ENCODE data around the gene HAGH.
A peak's percentile ranks its signal among the peaks of the same experiment; 100 is the strongest.

HAGH gene

DNA sequence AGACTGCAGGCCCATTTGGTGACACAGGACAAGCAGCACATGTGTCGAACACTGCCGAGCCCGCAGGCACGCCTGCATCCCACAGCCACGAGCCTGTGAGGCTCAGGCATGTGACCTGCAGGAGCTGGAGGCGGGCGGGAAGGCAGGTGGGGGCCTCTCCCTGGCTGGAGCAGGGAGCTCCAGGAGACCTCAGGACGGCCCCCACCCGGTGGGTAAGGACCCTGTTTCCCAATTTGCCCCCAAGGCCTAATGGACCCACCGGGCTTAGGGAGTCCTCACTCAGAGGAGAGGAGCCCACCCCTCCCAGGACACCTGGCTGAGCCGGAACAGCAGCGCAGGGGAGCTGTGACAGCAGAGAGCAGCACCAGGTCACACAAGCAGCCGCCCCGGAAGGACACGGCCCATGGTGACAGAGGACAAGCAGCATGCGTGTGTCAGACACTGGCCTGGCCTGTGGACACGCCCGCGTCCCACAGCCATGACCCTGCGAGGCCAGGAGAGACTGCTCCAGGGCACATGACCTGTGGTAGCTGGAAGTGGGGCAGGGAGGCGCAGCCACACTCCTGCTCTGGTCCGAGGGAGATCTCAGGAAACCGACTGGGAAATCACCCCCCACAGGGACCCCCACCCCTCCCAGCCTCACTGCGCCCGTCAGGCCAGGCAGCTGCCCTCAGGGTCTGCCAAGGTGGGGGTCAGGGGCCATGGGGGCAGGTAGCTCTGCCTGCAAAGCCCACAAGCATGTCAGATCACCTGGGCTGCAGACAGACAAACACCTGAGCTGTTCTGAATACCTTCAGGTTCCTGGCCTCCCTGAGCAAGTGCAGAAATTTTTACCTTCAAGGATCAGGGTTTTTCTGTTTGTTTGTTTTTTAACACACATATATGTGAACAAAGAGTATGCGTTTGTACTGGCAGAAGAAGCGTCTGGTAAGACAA is 46.6 kb downstream of the HAGH start:
- Histone ChIP-seq H3K36me3 (ENCODE audit: control insufficient read depth in 1 of 2, insufficient read depth in 2 of 2, low read length in 2 of 2) (peaks cover 48 to 57% of the 10 kb centered on the region in 2 experiments), H2BK120ac (ENCODE audit: insufficient read depth, low read length, poor library complexity) (no peak overlapping the region), H3K4me2 (ENCODE audit: low read length) (no peak overlapping the region), H4K8ac (ENCODE audit: low read depth, low read length) (no peak overlapping the region), H3K27me3 (ENCODE audit: insufficient read depth, low read length) (no peaks in the 10 kb centered on the region), H2AK5ac (ENCODE audit: low read length) (no peak overlapping the region), H3K27ac (ENCODE audit: low read depth, low read length) (no peak overlapping the region), H3K23ac (ENCODE audit: low read length) (no peak overlapping the region), H3K14ac (ENCODE audit: low read length) (no peak overlapping the region), H3K79me1 (ENCODE audit: low read length) (no peaks in the 10 kb centered on the region), H3K4me1 (ENCODE audit: control insufficient read depth in 1 of 2, insufficient read depth in 2 of 2, low read length in 2 of 2) (peaks cover 8 to 21% of the 10 kb centered on the region in 2 experiments), H2BK12ac (ENCODE audit: low read length) (no peak overlapping the region), H3K4ac (ENCODE audit: low read depth, low read length) (no peak overlapping the region), H2BK5ac (ENCODE audit: low read depth, low read length, poor library complexity) (no peak overlapping the region), H3K79me2 (ENCODE audit: control insufficient read depth, insufficient read depth, low read length, poor library complexity) (peaks cover 4% of the 10 kb centered on the region), H4K91ac (ENCODE audit: low read depth, low read length) (no peak overlapping the region), H4K12ac (ENCODE audit: low read depth, low read length) (no peak overlapping the region), H3K9ac (ENCODE audit: low read length) (no peak overlapping the region), H3K4me3 (ENCODE audit: low read depth, low read length) (no peak overlapping the region), H2AFZ (ENCODE audit: insufficient read depth, low read length, poor library complexity) (no peak overlapping the region), H3K9me3 (ENCODE audit: insufficient read depth, low read depth, low read length) (no peaks in the 10 kb centered on the region), H3K18ac (ENCODE audit: low read length) (peak overlapping the region; percentile 14)
- no CpG with 5 or more reads among the region's 27 CpGs for WGBS (ENCODE audit: extremely low coverage, insufficient coverage, insufficient read length)
- peak; percentile 90 for DNase-seq

- Histone ChIP-seq H3K27ac (ENCODE audit: low read depth, low read length) (peak overlapping the region; percentile 2), H3K79me2 (ENCODE audit: control insufficient read depth, insufficient read depth, low read length, poor library complexity) (peaks cover 4% of the 10 kb centered on the region), H2AK5ac (ENCODE audit: low read length) (no peak overlapping the region), H3K23ac (ENCODE audit: low read length) (no peak overlapping the region), H3K9me3 (ENCODE audit: insufficient read depth, low read depth, low read length) (no peaks in the 10 kb centered on the region), H3K4me1 (ENCODE audit: control insufficient read depth in 1 of 2, insufficient read depth in 2 of 2, low read length in 2 of 2) (peaks cover 10 to 21% of the 10 kb centered on the region in 2 experiments), H2BK120ac (ENCODE audit: insufficient read depth, low read length, poor library complexity) (no peak overlapping the region), H2AFZ (ENCODE audit: insufficient read depth, low read length, poor library complexity) (no peak overlapping the region), H2BK12ac (ENCODE audit: low read length) (no peak overlapping the region), H4K12ac (ENCODE audit: low read depth, low read length) (no peak overlapping the region), H3K4ac (ENCODE audit: low read depth, low read length) (no peak overlapping the region), H3K18ac (ENCODE audit: low read length) (no peak overlapping the region), H4K8ac (ENCODE audit: low read depth, low read length) (no peak overlapping the region), H2BK5ac (ENCODE audit: low read depth, low read length, poor library complexity) (no peak overlapping the region), H3K27me3 (ENCODE audit: insufficient read depth, low read length) (no peaks in the 10 kb centered on the region), H3K4me3 (ENCODE audit: low read depth, low read length) (no peak overlapping the region), H3K9ac (ENCODE audit: low read length) (no peak overlapping the region), H3K79me1 (ENCODE audit: low read length) (no peaks in the 10 kb centered on the region), H3K4me2 (ENCODE audit: low read length) (no peak overlapping the region), H4K91ac (ENCODE audit: low read depth, low read length) (no peak overlapping the region), H3K14ac (ENCODE audit: low read length) (no peak overlapping the region), H3K36me3 (ENCODE audit: control insufficient read depth in 1 of 2, insufficient read depth in 2 of 2, low read length in 2 of 2) (peaks cover 50 to 56% of the 10 kb centered on the region in 2 experiments)
- no CpG with 5 or more reads among the region's 8 CpGs for WGBS (ENCODE audit: extremely low coverage, insufficient coverage, insufficient read length)
- no peak for DNase-seq
Observed at GRCh38 chr16:1779234-1779701, 47.4 kb downstream of the HAGH start.

DNA sequence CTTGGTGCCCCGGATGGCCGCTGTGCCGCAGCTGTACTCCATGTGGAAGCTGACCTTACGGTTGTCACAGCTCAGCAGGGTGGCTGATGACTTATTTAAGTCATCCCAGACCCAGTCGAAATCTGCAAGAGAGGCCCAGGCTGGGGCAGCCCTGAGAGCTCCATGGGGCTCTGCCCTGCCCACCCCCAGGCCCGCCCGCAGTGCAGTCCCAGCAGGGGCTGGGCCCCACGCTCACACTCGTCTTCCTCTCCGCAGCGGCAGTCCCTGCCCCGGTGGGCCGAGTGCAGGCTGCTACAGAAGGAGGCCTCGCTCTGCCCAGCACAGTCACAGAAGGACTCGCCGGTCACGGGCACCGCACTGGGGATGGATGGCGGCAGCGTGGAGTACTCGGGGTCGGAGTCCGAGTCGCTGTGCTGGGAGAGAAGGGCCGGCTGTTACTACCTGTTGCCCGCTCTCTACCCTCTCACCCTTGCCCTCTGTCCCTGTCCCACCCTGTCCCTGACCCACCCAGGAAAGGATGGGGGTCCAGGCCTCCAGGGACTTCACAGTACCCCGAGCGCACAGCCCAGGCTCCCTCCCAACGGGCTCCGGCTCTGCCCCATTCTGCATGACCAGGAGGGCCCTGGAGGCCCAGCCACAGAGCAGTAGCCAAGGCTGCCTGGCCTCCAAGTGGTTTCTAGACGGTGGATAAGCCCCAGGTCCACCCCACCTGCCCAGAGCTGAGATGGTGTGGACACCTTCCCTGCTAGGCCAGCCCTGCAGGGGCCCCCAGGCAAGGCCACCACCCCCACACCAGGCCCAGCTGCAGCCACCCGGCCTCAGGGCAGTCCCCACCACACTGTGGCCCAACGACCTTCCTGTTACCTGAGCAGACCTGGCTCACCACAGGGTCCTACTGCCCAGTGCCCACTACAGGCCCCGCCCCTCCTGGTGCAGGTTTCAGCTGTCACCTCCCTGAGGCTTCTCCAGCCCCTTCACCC is 48.1 kb downstream of the HAGH start:
- Histone ChIP-seq H3K9me3 (ENCODE audit: insufficient read depth, low read depth, low read length) (no peaks in the 10 kb centered on the region), H3K27me3 (ENCODE audit: insufficient read depth, low read length) (no peaks in the 10 kb centered on the region), H3K4ac (ENCODE audit: low read depth, low read length) (no peak overlapping the region), H3K18ac (ENCODE audit: low read length) (no peak overlapping the region), H2BK5ac (ENCODE audit: low read depth, low read length, poor library complexity) (no peak overlapping the region), H3K4me3 (ENCODE audit: low read depth, low read length) (no peak overlapping the region), H4K12ac (ENCODE audit: low read depth, low read length) (no peak overlapping the region), H4K8ac (ENCODE audit: low read depth, low read length) (no peak overlapping the region), H3K4me1 (ENCODE audit: control insufficient read depth in 1 of 2, insufficient read depth in 2 of 2, low read length in 2 of 2) (peaks cover 15 to 23% of the 10 kb centered on the region in 2 experiments), H3K9ac (ENCODE audit: low read length) (no peak overlapping the region), H3K14ac (ENCODE audit: low read length) (no peak overlapping the region), H4K91ac (ENCODE audit: low read depth, low read length) (no peak overlapping the region), H3K27ac (ENCODE audit: low read depth, low read length) (no peak overlapping the region), H2AFZ (ENCODE audit: insufficient read depth, low read length, poor library complexity) (no peak overlapping the region), H3K4me2 (ENCODE audit: low read length) (no peak overlapping the region), H3K79me2 (ENCODE audit: control insufficient read depth, insufficient read depth, low read length, poor library complexity) (peaks cover 7% of the 10 kb centered on the region), H3K79me1 (ENCODE audit: low read length) (peaks cover 2% of the 10 kb centered on the region), H2AK5ac (ENCODE audit: low read length) (no peak overlapping the region), H2BK120ac (ENCODE audit: insufficient read depth, low read length, poor library complexity) (no peak overlapping the region), H2BK12ac (ENCODE audit: low read length) (no peak overlapping the region), H3K36me3 (ENCODE audit: control insufficient read depth in 1 of 2, insufficient read depth in 2 of 2, low read length in 2 of 2) (peaks cover 50 to 56% of the 10 kb centered on the region in 2 experiments), H3K23ac (ENCODE audit: low read length) (no peak overlapping the region)
- DNase-seq, result no peak
- WGBS (ENCODE audit: extremely low coverage, insufficient coverage, insufficient read length), result no CpG with 5 or more reads among the region's 34 CpGs
